GM23338 (cell line): ENCODE results near the gene WDR76. TPM values are rescaled to one million over a fixed set of nuclear protein-coding genes. Genes with fewer than 3 reads are reported as not detected.

Experiments used
- ATAC-seq: fragments of 200-7000 bp; cut with Tn5 transposase; 3 replicates; pipeline ENCODE4 v1.9.1; 2020
- DNase-seq: peaks from one replicate; pipeline ENCODE4 v3.0.0-alpha.2; 2015; ENCODE audit warnings: low spot score
- H2AFZ ChIP-seq: fragments of 200-600 bp; sonication (generic); 2 replicates; pipeline ENCODE4 v1.8.0; 2016; ENCODE audit warnings: antibody characterized with exemption, mild to moderate bottlenecking, moderate library complexity
- H3F3A ChIP-seq: fragments of 200-600 bp; sonication (generic); replicated peaks from 2 replicates; pipeline ENCODE4 v1.8.0; 2017; ENCODE audit warnings: antibody characterized with exemption, mixed run types, low read depth
- H3K27ac ChIP-seq: fragments of 200-600 bp; sonication (generic); 2 replicates; pipeline ENCODE4 v1.6.1; 2016; ENCODE audit warnings: low read depth
- H3K27me3 ChIP-seq: fragments of 200-600 bp; sonication (generic); 2 replicates; pipeline ENCODE4 v1.8.0; 2016; ENCODE audit warnings: mild to moderate bottlenecking, mixed run types, moderate library complexity; ENCODE audit not compliant: insufficient read depth
- H3K36me3 ChIP-seq: fragments of 200-600 bp; sonication (generic); 2 replicates; pipeline ENCODE4 v1.8.0; 2016; ENCODE audit warnings: mild to moderate bottlenecking; ENCODE audit not compliant: insufficient read depth
- H3K4me1 ChIP-seq: fragments of 200-600 bp; sonication (generic); 2 replicates; pipeline ENCODE4 v1.8.0; 2016; ENCODE audit warnings: mild to moderate bottlenecking, moderate library complexity; ENCODE audit not compliant: insufficient read depth
- H3K4me2 ChIP-seq: fragments of 200-600 bp; sonication (generic); 2 replicates; pipeline ENCODE4 v1.7.1; 2017; ENCODE audit warnings: mixed run types
- H3K4me3 ChIP-seq: fragments of 200-600 bp; sonication (generic); 2 replicates; pipeline ENCODE4 v1.6.1; 2016; ENCODE audit warnings: mixed run types
- H3K79me2 ChIP-seq: fragments of 200-600 bp; sonication (generic); replicated peaks from 2 replicates; pipeline ENCODE4 v1.8.0; 2017; ENCODE audit warnings: mild to moderate bottlenecking; ENCODE audit not compliant: insufficient read depth
- H3K9me2 ChIP-seq: fragments of 200-600 bp; sonication (generic); 2 replicates; pipeline ENCODE4 v1.8.0; 2017; ENCODE audit not compliant: insufficient read depth
- H4K20me1 ChIP-seq: fragments of 200-600 bp; sonication (generic); replicated peaks from 2 replicates; pipeline ENCODE4 v1.8.0; 2017; ENCODE audit warnings: mild to moderate bottlenecking; ENCODE audit not compliant: insufficient read depth
- H3K27ac Mint-ChIP-seq: 2 replicates; pipeline ENCODE4 v1.8.0; 2020; ENCODE audit warnings: inconsistent platforms, mild to moderate bottlenecking, moderate library complexity, mixed read lengths
- H3K27me3 Mint-ChIP-seq: 3 replicates; pipeline ENCODE4 v1.8.0; 2022; ENCODE audit warnings: low read depth, mild to moderate bottlenecking, moderate library complexity, mixed read lengths, inconsistent platforms; ENCODE audit not compliant: insufficient read depth, poor library complexity
- H3K36me3 Mint-ChIP-seq: 3 replicates; pipeline ENCODE4 v1.8.0; 2021; ENCODE audit warnings: low read depth, mild to moderate bottlenecking, inconsistent platforms, moderate library complexity, mixed read lengths
- H3K4me1 Mint-ChIP-seq: 3 replicates; pipeline ENCODE4 v1.8.0; 2020; ENCODE audit warnings: mild to moderate bottlenecking, inconsistent platforms, mixed read lengths
- H3K4me3 Mint-ChIP-seq: 3 replicates; pipeline ENCODE4 v1.8.0; 2021; ENCODE audit warnings: moderate library complexity, mild to moderate bottlenecking, inconsistent platforms, mixed read lengths
- H3K9me3 Mint-ChIP-seq: 3 replicates; pipeline ENCODE4 v1.8.0; 2020; ENCODE audit warnings: moderate library complexity, mild to moderate bottlenecking, inconsistent platforms, mixed read lengths
- CREB1 ChIP-seq: fragments of 250-450 bp; sonication (Bioruptor Pico); IDR thresholded peaks from 2 replicates; pipeline ENCODE4 v1.5.0; 2020; ENCODE audit warnings: low read depth, mild to moderate bottlenecking, moderate library complexity
- CTCF ChIP-seq, 2 experiments: fragments of 200-600 bp in 1 of 2; sonication (generic) in 1 of 2; conservative IDR thresholded peaks; 2 replicates each; pipeline versions ENCODE4 v1.5.1 to v1.6.1; 2016 to 2017; ENCODE audit warnings: antibody characterized with exemption in 2 of 2, low read depth in 2 of 2, mild to moderate bottlenecking in 2 of 2, moderate library complexity in 1 of 2
- ETS1 ChIP-seq: IDR thresholded peaks from 2 replicates; pipeline ENCODE4 v1.6.1; 2016; ENCODE audit warnings: antibody characterized with exemption
- EZH2 ChIP-seq: fragments of 200-600 bp; sonication (generic); IDR thresholded peaks from one replicate; pipeline ENCODE4 v1.8.0; 2017; ENCODE audit warnings: antibody characterized with exemption, mild to moderate bottlenecking, low read depth; ENCODE audit not compliant: unreplicated experiment
- EZH2phosphoT487 ChIP-seq: fragments of 200-600 bp; sonication (generic); IDR thresholded peaks from one replicate; pipeline ENCODE4 v1.8.1; 2018; ENCODE audit warnings: antibody characterized with exemption; ENCODE audit not compliant: unreplicated experiment
- JUNB ChIP-seq: IDR thresholded peaks from one replicate; pipeline ENCODE4 v1.6.1; 2016; ENCODE audit warnings: antibody characterized with exemption; ENCODE audit not compliant: unreplicated experiment
- NANOG ChIP-seq: IDR thresholded peaks from 2 replicates; pipeline ENCODE4 v1.6.1; 2016; ENCODE audit warnings: antibody characterized with exemption, borderline replicate concordance
- POLR2AphosphoS5 ChIP-seq: IDR thresholded peaks from 2 replicates; pipeline ENCODE4 v1.6.1; 2016; ENCODE audit warnings: antibody characterized with exemption, low read depth
- REST ChIP-seq: IDR thresholded peaks from one replicate; pipeline ENCODE4 v1.6.1; 2018; ENCODE audit warnings: antibody characterized with exemption; ENCODE audit not compliant: unreplicated experiment
- STAT1 ChIP-seq: IDR thresholded peaks from one replicate; pipeline ENCODE4 v1.6.1; 2016; ENCODE audit warnings: antibody characterized with exemption; ENCODE audit not compliant: unreplicated experiment
- ZNF114 ChIP-seq: fragments of 250-450 bp; sonication (Bioruptor Pico); IDR thresholded peaks from 2 replicates; pipeline ENCODE4 v1.5.0; 2020; ENCODE audit warnings: mild to moderate bottlenecking, moderate library complexity
- ZNF331 ChIP-seq: fragments of 250-450 bp; sonication (Bioruptor Pico); IDR thresholded peaks from 2 replicates; pipeline ENCODE4 v1.5.0; 2020; ENCODE audit warnings: low read depth, mild to moderate bottlenecking, moderate library complexity
- ZNF462 ChIP-seq: fragments of 250-450 bp; sonication (Bioruptor Pico); IDR thresholded peaks from 2 replicates; pipeline ENCODE4 v1.5.0; 2020; ENCODE audit warnings: mild to moderate bottlenecking, moderate library complexity
- polyA plus RNA-seq: library from polyadenylated mRNA; unstranded; fragments of >200 nt; fragmentation: Nextera tagmentation; extraction: Ambion mirVana; gene quantifications from 2 replicates; pipeline ENCODE4 v1.2.1, GENCODE V29; 2016
- total RNA-seq: library from RNA; depleted of rRNA; stranded (reverse); fragments of >200 nt; shearing (Covaris generic); gene quantifications from 2 replicates; pipeline ENCODE4 v1.2.3, GENCODE V29; 2014

WDR76 gene
- total and polyA plus RNA-seq, 2 experiments from 2014 or later: 9.7 to 17.8 TPM

- TF ChIP-seq ZNF462: no peak
- TF ChIP-seq STAT1: no peak
- no peak for TF ChIP-seq CTCF (conservative IDR thresholded peaks at IDR 0.05; ENCODE audit: low read depth in 2 of 2)
- TF ChIP-seq EZH2: no peak
- no peak for TF ChIP-seq NANOG
- TF ChIP-seq ZNF114 (CRISPR knock-in tag): no peak
- no peak for TF ChIP-seq JUNB
- no peak for TF ChIP-seq ZNF331
- TF ChIP-seq REST: no peak
- TF ChIP-seq CREB1: no peak
- TF ChIP-seq ETS1: no peak
- TF ChIP-seq EZH2phosphoT487: no peak
- no peak for TF ChIP-seq POLR2AphosphoS5
- H3K9me3 Mint-ChIP-seq: no peaks in the 10 kb centered on the region
- no peaks in the 10 kb centered on the region; the same call in 2 of the 3 replicates for H3K4me1 Mint-ChIP-seq
- H3K27me3 Mint-ChIP-seq: peaks cover 4% of the 10 kb centered on the region
- H3K4me1 ChIP-seq: no peaks in the 10 kb centered on the region
- no peaks in the 10 kb centered on the region for H3K9me2 ChIP-seq
- no peak for DNase-seq
- no peak overlapping the region for H3K4me2 ChIP-seq
- no peak overlapping the region for H3K27ac Mint-ChIP-seq
- H3K27me3 ChIP-seq: no peaks in the 10 kb centered on the region
- H3K27ac ChIP-seq: no peak overlapping the region
- ATAC-seq: no peak
- H2AFZ ChIP-seq: no peak overlapping the region
- H4K20me1 ChIP-seq: no peaks in the 10 kb centered on the region; the same call in 1 of the 2 replicates
- H3F3A ChIP-seq: no peaks in the 10 kb centered on the region
- H3K36me3 Mint-ChIP-seq: peaks cover 11% of the 10 kb centered on the region; the same call in 2 of the 3 replicates
- H3K4me3 Mint-ChIP-seq: no peak overlapping the region
- no peak overlapping the region for H3K4me3 ChIP-seq
- no peaks in the 10 kb centered on the region for H3K79me2 ChIP-seq
- H3K36me3 ChIP-seq: no peaks in the 10 kb centered on the region
Observed at GRCh38 chr15:43895586-43895985, 68.8 kb downstream of the WDR76 start.
